K562 (cell line): ENCODE results near the gene NEB. TPM values are rescaled to one million over a fixed set of nuclear protein-coding genes. Genes with fewer than 3 reads are reported as not detected.

Source experiments
- CCAR2 ChIP-seq: fragments of 200-400 bp; formaldehyde crosslinking; IDR thresholded peaks from 2 replicates; pipeline ENCODE4 v1.6.1; 2017; ENCODE audit warnings: mild to moderate bottlenecking, low read depth, low read length
- CEBPG ChIP-seq, 3 experiments: fragments of 200-800 bp in 1 of 3; sonication (Bioruptor generic) in 1 of 3; sonication (generic) in 1 of 3; formaldehyde crosslinking in 1 of 3; IDR thresholded peaks in 2 of 3; conservative IDR thresholded peaks in 1 of 3; 2 replicates each; pipeline versions ENCODE4 v1.6.1 to v1.8.0; 2016 to 2022; ENCODE audit warnings: missing compliant biosample characterization in 2 of 3, missing genetic modification characterization in 2 of 3, mild to moderate bottlenecking in 1 of 3, missing genetic modification reagents in 1 of 3
- FOSL1 ChIP-seq: fragments of 200-800 bp; sonication (Bioruptor generic); conservative IDR thresholded peaks from 2 replicates; pipeline ENCODE4 v1.6.1; 2016; ENCODE audit warnings: missing genetic modification characterization, missing compliant biosample characterization
- MAFG ChIP-seq: fragments of 450-650 bp; conservative IDR thresholded peaks from 2 replicates; pipeline ENCODE4 v1.6.1; 2016; ENCODE audit warnings: missing genetic modification characterization, missing compliant biosample characterization
- MTA2 ChIP-seq: fragments of 450-650 bp; IDR thresholded peaks from 2 replicates; pipeline ENCODE4 v1.6.1; 2016; ENCODE audit warnings: low read depth
- PHTF2 ChIP-seq: fragments of 250-450 bp; sonication (Bioruptor Pico); IDR thresholded peaks from 2 replicates; pipeline ENCODE4 v1.5.0; 2021; ENCODE audit warnings: mild to moderate bottlenecking
- ZNF140 ChIP-seq: fragments of 250-450 bp; sonication (Bioruptor Pico); IDR thresholded peaks from 2 replicates; pipeline ENCODE4 v1.8.0; 2021; ENCODE audit warnings: moderate library complexity, mild to moderate bottlenecking, inconsistent platforms
- ZNF165 ChIP-seq: fragments of 250-450 bp; sonication (Bioruptor Pico); IDR thresholded peaks from 2 replicates; pipeline ENCODE4 v1.4.0; 2020; ENCODE audit warnings: borderline replicate concordance
- ZNF444 ChIP-seq: fragments of 250-450 bp; sonication (Bioruptor Pico); IDR thresholded peaks from 2 replicates; pipeline ENCODE4 v1.4.0; 2020; ENCODE audit warnings: mild to moderate bottlenecking, moderate library complexity
- ZNF583 ChIP-seq: fragments of 250-450 bp; sonication (Bioruptor Pico); IDR thresholded peaks from 2 replicates; pipeline ENCODE4 v1.4.0; 2020
- polyA plus RNA-seq, 8 experiments: library from polyadenylated mRNA; depleted of rRNA in 4 of 8; stranded (reverse) in 5 of 8; unstranded in 3 of 8; fragments of >200 nt; fragmentation: Nextera tagmentation in 2 of 8; fragmentation: Illumina TruSeq in 1 of 8; extraction: Ambion mirVana in 2 of 8; extraction: Trizol in 1 of 8; gene quantifications; 2 replicates each; pipeline versions ENCODE4 v1.2.1 to v1.2.3, GENCODE V29; 2011 to 2014; ENCODE audit warnings: inconsistent platforms in 1 of 8, missing spikeins in 1 of 8
- total RNA-seq, 7 experiments: library from RNA; depleted of rRNA in 6 of 7; stranded (reverse); fragments of >200 nt in 6 of 7; fragmentation: Illumina TruSeq in 2 of 7; extraction: Trizol in 2 of 7; gene quantifications; 2 replicates each; pipeline versions ENCODE4 v1.2.1 to v1.2.3, GENCODE V29; 2011 to 2021; ENCODE audit warnings: low replicate concordance in 1 of 7
- TF ChIP-seq, protein P1 (sequence below): fragments of 450-650 bp; IDR thresholded peaks from 2 replicates; pipeline ENCODE4 v1.6.1; 2016; ENCODE audit warnings: low read depth, mild to moderate bottlenecking, moderate library complexity
- TF ChIP-seq, protein P2 (sequence below): sonication (generic); formaldehyde crosslinking; IDR thresholded peaks from 2 replicates; pipeline ENCODE4 v1.8.1; 2023; ENCODE audit warnings: mild to moderate bottlenecking, missing genetic modification reagents
- TF ChIP-seq, protein P3 (sequence below): fragments of 250-450 bp; sonication (Bioruptor Pico); IDR thresholded peaks from 2 replicates; pipeline ENCODE4 v1.4.0; 2020; ENCODE audit warnings: mild to moderate bottlenecking, moderate library complexity
- TF ChIP-seq, protein P4 (sequence below), 3 experiments: fragments of 200-800 bp in 1 of 3; fragments of 250-450 bp in 1 of 3; fragments of 450-650 bp in 1 of 3; sonication (Bioruptor Pico) in 1 of 3; sonication (Bioruptor generic) in 1 of 3; formaldehyde crosslinking in 1 of 3; IDR thresholded peaks; 2 replicates each; pipeline versions ENCODE4 v1.6.1 to v1.8.0; 2016 to 2022; ENCODE audit warnings: mild to moderate bottlenecking in 2 of 3, missing genetic modification characterization in 2 of 3, missing compliant biosample characterization in 1 of 3, moderate library complexity in 1 of 3
- TF ChIP-seq, protein P5 (sequence below), 2 experiments: fragments of 450-650 bp; IDR thresholded peaks; 2 replicates each; pipeline ENCODE4 v1.6.1; 2016

The NEB gene
- total and polyA plus RNA-seq, 9 of the 15 experiments (the other 6 are each of a cell fraction or from before 2014, with no cell fraction given) = 1.7 to 3.8 (median 2.9) TPM

DNA sequence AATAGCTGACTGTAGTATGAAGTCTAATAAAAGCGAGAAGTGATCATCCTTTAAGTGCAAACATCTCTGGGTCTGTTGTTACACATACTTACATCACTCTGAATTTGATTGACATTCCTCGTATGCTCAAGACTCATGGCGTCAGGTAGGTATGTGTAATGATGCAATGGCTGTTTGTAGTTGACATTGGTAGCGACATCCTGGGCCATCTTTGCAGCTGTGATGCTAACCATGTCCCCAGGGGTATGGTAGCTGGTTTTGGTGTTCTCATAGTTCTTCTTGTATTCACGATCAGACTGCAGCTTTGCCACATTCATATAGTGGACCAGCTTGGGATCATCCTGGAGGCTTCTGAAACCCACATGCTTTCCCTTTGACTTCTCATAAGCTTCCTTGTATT, 62.0 kb downstream of the NEB start (continued):
- TF ChIP-seq, protein P1, sequence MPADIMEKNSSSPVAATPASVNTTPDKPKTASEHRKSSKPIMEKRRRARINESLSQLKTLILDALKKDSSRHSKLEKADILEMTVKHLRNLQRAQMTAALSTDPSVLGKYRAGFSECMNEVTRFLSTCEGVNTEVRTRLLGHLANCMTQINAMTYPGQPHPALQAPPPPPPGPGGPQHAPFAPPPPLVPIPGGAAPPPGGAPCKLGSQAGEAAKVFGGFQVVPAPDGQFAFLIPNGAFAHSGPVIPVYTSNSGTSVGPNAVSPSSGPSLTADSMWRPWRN = no peak
- TF ChIP-seq, protein P2, sequence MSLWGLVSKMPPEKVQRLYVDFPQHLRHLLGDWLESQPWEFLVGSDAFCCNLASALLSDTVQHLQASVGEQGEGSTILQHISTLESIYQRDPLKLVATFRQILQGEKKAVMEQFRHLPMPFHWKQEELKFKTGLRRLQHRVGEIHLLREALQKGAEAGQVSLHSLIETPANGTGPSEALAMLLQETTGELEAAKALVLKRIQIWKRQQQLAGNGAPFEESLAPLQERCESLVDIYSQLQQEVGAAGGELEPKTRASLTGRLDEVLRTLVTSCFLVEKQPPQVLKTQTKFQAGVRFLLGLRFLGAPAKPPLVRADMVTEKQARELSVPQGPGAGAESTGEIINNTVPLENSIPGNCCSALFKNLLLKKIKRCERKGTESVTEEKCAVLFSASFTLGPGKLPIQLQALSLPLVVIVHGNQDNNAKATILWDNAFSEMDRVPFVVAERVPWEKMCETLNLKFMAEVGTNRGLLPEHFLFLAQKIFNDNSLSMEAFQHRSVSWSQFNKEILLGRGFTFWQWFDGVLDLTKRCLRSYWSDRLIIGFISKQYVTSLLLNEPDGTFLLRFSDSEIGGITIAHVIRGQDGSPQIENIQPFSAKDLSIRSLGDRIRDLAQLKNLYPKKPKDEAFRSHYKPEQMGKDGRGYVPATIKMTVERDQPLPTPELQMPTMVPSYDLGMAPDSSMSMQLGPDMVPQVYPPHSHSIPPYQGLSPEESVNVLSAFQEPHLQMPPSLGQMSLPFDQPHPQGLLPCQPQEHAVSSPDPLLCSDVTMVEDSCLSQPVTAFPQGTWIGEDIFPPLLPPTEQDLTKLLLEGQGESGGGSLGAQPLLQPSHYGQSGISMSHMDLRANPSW (CRISPR knock-in tag) = no peak
- TF ChIP-seq, protein P3, sequence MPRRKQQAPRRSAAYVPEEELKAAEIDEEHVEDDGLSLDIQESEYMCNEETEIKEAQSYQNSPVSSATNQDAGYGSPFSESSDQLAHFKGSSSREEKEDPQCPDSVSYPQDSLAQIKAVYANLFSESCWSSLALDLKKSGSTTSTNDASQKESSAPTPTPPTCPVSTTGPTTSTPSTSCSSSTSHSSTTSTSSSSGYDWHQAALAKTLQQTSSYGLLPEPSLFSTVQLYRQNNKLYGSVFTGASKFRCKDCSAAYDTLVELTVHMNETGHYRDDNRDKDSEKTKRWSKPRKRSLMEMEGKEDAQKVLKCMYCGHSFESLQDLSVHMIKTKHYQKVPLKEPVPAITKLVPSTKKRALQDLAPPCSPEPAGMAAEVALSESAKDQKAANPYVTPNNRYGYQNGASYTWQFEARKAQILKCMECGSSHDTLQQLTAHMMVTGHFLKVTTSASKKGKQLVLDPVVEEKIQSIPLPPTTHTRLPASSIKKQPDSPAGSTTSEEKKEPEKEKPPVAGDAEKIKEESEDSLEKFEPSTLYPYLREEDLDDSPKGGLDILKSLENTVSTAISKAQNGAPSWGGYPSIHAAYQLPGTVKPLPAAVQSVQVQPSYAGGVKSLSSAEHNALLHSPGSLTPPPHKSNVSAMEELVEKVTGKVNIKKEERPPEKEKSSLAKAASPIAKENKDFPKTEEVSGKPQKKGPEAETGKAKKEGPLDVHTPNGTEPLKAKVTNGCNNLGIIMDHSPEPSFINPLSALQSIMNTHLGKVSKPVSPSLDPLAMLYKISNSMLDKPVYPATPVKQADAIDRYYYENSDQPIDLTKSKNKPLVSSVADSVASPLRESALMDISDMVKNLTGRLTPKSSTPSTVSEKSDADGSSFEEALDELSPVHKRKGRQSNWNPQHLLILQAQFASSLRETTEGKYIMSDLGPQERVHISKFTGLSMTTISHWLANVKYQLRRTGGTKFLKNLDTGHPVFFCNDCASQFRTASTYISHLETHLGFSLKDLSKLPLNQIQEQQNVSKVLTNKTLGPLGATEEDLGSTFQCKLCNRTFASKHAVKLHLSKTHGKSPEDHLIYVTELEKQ (CRISPR knock-in tag) = 0 out of 2 replicates have a peak, but pooled peaks have one; percentile 20
- TF ChIP-seq ZNF444 (CRISPR knock-in tag) (no peak), CEBPG (CRISPR knock-in tag; IDR thresholded peaks at IDR 0.05) (peak; percentile 94), CEBPG (tag; conservative IDR thresholded peaks at IDR 0.05 in 1 of 2, IDR thresholded peaks at IDR 0.05 in 1 of 2) (peak; percentile 78 to 98), FOSL1 (tag) (no peak), ZNF140 (CRISPR knock-in tag) (no peak), ZNF583 (peak; percentile 59; the same call in 1 of the 2 replicates), MAFG (tag) (no peak), CCAR2 (no peak), PHTF2 (CRISPR knock-in tag) (no peak), ZNF165 (CRISPR knock-in tag) (no peak), MTA2 (no peak)
- TF ChIP-seq, protein P4, sequence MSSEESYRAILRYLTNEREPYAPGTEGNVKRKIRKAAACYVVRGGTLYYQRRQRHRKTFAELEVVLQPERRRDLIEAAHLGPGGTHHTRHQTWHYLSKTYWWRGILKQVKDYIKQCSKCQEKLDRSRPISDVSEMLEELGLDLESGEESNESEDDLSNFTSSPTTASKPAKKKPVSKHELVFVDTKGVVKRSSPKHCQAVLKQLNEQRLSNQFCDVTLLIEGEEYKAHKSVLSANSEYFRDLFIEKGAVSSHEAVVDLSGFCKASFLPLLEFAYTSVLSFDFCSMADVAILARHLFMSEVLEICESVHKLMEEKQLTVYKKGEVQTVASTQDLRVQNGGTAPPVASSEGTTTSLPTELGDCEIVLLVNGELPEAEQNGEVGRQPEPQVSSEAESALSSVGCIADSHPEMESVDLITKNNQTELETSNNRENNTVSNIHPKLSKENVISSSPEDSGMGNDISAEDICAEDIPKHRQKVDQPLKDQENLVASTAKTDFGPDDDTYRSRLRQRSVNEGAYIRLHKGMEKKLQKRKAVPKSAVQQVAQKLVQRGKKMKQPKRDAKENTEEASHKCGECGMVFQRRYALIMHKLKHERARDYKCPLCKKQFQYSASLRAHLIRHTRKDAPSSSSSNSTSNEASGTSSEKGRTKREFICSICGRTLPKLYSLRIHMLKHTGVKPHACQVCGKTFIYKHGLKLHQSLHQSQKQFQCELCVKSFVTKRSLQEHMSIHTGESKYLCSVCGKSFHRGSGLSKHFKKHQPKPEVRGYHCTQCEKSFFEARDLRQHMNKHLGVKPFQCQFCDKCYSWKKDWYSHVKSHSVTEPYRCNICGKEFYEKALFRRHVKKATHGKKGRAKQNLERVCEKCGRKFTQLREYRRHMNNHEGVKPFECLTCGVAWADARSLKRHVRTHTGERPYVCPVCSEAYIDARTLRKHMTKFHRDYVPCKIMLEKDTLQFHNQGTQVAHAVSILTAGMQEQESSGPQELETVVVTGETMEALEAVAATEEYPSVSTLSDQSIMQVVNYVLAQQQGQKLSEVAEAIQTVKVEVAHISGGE (CRISPR knock-in tag; IDR thresholded peaks at IDR 0.05) = no peak
- TF ChIP-seq, protein P5, sequence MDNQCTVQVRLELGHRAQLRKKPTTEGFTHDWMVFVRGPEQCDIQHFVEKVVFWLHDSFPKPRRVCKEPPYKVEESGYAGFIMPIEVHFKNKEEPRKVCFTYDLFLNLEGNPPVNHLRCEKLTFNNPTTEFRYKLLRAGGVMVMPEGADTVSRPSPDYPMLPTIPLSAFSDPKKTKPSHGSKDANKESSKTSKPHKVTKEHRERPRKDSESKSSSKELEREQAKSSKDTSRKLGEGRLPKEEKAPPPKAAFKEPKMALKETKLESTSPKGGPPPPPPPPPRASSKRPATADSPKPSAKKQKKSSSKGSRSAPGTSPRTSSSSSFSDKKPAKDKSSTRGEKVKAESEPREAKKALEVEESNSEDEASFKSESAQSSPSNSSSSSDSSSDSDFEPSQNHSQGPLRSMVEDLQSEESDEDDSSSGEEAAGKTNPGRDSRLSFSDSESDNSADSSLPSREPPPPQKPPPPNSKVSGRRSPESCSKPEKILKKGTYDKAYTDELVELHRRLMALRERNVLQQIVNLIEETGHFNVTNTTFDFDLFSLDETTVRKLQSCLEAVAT (IDR thresholded peaks at IDR 0.05) = no peak
